EL (cell line): ENCODE data around the gene N4BP2L2.

Source experiments
- DNase-seq: peaks from one replicate; pipeline ENCODE4 v3.0.0-alpha.2; 2016

The N4BP2L2 gene

DNA sequence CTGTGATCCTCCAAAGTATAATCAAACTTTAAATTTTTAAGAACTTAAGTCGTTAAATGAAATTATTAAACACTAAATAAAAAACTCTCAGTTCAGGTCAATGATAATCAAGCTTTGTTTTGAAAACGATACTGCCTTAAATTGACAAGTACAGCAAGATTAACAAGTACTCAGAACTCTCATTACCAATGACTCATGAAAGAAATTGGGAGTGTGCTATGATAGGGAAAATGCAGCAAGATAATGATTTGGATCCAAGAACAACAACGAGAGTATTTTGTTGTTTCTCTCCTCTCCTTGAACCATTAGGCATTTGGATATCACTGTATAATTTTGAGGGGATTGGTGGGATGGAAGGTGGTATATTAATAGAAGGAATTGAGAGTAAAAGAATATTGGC, 10.2 kb downstream of the N4BP2L2 start:
- no peak for DNase-seq

DNA sequence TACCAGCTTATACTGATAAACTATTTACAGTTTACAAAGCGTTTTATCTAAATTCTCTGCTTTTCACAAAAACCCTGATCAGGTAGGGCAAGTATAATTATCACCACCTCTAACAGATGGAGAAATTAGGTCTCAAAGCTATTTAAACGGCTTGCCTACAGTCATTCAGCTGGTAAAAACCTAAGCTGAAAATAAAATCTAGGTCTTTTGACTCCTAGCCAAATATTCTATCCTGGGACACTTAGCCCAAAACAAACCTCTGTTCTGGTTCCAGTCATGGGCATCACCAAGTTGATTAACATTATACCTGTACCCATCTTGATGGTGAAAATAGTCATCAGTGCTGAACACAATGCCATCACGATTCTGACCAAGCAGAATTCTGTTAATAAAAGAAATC, 11.4 kb downstream of the N4BP2L2 start:
- no peak for DNase-seq

DNA sequence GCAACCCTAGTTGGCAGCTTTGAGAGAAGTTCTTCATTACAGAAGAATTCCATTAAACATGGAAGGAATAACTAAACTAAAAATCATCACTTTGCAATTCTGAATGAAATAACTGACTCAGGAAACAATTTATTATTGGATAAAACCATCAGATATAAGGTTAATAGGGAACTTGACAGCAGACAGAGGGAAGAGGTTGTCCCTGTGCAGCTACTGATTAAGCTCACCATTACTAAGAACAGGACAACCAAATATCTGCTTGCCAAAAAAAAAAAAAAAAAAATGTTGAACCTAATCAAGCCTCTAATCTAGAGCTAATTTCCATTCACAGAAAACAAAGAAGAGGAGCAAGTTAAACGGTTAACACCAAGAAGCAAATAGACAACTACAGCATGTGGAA, 12.8 kb downstream of the N4BP2L2 start:
- DNase-seq: no peak

DNA sequence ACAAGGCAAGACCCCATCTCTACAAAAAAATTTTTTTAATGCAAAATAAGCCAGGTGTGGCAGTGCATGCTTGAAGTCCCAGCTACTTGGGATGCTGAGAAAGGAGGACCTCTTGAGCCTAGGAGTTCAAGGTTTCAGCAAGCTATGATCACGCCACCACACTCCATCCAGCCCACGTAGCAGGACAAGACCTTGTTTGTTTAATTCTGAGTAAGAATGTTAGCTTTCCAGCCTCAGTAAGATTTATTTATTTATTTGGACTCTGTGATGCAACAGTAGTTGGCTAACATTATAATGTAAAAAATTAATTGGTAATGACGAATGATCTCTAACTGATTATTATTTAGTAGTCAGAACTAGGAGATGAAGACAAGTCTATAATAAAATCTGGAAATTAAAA, 23.3 kb downstream of the N4BP2L2 start:
- DNase-seq: no peak

DNA sequence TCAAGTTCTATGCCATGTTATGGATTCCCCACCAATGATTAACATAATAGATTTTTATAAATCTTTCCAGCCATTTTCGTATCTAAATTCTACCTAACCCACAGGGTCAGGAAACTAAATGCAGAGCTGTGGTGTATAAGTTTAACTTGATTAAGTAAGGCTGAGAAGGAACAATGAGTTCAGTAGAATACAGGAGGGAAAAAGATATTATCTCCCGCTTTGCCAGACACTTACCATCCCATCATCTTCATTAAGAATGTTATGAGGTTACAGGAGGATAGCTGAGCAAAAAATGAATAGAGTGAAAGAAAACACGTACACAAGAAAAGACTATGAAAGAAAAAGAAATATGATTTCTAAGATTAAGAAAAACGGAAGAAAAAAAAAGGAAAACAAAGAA, 27.1 kb downstream of the N4BP2L2 start:
- no peak for DNase-seq

DNA sequence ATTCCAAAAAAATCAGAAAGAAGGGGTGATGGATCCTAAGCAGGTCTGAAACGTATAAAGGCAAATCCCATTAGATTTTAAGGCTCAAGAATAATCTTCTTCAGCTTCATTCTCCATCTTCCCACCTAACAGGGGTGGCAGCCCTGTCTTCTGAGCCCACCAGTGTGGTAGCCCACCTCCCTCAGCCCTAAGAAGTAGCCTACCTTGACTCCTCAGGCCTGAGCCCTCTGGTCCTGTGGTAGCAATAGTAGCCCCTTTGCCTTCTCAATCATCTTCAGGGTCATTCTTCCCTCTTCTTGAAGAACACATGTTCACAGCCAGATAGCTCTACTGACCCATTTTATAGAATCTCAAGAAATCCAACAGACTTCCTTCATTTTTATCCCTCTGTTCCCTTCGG, 33.7 kb downstream of the N4BP2L2 start:
- no peak for DNase-seq

DNA sequence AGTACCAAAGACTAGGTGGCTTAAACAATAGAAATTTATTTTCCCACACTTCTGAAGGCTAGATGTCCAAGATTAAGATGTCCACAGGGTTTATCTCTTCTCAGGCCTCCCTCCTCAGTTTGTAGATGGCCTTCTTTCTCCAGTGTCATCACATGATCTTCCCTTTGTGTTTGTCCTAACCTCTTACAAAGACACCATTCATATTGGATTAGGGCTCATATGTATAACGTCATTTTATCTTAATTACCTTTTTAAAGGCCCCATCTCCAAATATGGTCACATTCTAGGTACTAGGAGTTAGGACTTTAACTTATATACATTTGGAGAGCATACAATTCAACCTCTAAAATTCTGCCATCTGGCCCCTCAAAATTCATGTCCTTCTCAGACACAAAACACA, 34.3 kb downstream of the N4BP2L2 start:
- DNase-seq: no peak

DNA sequence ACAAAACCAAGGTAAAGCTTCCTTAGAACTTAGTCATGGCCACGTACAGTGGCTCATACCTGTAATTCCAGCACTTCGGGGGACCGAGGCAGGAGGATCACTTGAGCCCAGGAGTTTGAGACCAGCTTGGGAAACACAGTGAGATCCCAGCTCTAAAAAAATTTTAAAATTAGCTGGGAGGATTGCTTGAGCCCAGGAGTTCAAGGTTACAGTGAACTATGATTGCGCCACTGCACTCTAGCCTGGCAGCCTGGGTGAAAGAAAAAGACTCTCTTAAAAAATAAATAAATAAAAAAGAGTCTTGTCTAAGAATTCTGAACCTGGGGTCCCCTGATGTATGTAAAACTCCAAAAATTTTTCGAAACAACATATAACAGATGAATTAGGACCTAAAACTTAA, 34.9 kb downstream of the N4BP2L2 start:
- no peak for DNase-seq

DNA sequence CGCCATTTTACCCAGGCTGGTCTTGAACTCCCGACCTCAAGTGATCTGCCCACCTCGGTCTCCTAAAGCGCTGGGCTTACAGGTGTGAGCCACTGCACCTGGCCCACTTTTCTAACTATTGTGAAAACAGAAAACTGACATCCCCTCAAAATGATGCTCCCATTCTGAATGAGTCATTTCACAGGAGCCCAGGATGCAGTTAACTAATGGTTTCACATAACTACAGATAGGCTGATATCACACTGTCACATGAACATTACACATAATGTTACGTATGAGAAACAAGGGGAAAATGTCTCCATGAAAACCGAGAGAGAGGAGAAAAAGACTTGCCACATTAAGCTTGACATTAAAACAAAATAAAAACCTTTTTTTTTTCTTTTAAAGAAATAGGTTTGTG, 37.5 kb downstream of the N4BP2L2 start:
- DNase-seq: no peak

DNA sequence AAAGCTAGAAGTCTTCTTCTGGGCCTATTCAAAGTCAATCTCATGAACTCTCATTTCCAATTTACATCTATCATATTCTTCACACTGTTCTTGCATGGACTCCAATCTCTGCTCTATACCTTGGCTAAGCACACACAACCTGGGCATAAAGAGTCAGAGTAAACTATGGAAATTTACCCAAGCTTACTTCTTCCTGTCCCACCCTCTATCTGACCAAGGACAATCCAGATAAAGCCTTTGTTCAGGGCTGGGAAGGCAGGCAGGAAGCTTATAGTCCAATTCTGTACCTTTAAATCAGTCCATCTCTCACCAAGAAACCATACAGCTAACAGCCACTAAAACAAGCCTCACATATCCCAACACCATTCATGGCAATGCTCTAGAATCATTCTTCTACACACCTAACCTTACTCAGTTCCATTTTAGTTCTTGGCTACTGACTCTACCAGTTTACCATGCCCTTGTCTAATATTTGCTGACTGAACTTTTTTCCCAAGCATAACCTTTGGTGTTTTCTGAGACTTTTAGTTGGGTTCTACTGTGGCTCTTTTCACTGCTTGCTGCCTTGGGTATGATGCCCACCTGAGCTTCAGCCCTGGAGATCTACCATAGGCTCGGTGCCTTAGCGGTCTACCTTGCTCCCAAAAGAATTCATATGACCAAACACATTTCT, 38.9 kb downstream of the N4BP2L2 start:
- no peak for DNase-seq

DNA sequence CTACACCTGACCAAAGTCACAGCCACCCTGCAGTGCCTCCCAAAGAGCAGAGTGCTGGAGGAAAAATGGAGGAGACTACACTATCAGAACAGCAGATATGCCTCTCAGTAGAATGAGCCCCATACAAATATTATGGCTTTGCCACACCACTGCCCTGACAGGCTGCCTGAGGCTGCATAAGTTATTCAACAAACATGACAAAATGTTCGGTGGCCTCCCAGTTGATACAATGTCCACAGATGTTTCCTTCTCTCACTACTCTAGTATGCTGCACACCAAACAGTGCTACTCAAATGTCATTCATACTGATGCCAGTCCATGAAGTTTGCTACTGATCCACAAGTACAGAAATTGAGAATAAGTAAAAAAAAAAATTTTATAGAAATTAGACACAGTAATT, 41.0 kb downstream of the N4BP2L2 start:
- DNase-seq: no peak

DNA sequence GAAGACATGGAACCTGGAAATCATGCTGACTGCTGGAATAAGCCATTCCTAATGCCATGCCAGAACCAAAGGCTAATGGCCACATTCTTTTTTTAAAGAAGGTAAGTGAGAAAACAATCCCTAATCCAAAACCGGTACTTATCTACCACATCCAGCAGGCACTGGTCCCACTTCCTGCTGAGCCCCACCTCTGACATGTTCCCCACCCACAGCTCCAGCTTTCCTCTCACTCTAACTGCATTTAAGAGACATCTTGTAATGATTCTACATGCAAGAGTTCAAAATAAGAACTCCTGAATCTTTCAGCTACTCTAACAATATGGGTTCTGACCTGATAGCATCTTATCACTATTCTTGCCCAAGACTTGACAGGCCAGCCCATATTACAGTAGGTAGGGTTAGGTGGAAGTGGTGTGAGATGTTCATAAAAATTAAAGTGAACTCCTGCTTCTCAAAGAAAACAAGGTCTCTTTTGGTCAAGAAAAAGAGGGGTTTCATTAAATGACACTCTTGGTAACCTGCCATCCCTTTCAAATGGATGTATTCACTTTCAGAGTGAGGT, 41.9 kb downstream of the N4BP2L2 start:
- DNase-seq: no peak

DNA sequence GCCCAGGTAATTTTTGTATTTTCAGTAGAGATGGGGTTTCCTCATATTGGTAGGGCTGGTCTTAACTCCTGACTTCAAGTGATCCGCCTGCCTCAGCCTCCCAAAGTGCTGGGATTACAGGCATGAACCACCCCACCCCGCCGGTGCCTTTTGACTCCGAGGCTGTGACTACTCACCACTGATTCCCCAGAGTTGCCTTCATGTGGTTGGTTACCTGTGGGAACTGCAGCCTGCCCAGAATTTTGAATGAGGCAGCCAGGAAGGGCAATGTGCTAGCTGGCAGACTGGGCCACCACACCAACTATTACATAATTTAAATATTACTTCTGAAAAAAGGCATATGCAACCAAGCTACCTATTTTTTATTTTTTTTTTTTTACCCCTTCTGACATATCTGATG, 42.8 kb downstream of the N4BP2L2 start:
- DNase-seq: no peak

DNA sequence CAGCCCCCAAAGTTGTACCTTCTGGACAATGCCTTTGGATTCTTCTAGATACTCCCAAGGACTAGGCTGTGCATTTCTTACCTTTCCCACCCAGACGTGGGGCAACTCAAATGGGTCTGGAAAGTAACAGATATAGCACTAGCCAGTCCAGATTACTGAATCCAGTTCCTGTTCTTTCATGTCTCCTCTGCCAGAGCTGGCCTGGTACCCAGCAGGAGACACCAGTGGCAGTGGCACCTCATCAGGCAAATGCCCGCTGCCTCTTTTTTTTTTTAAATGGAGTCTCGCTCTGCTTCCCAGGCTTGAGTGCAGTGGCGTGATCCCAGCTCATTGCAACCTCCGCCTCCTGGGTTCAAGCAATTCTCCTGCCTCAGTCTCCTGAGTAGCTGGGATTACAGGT, 43.2 kb downstream of the N4BP2L2 start:
- DNase-seq: no peak

DNA sequence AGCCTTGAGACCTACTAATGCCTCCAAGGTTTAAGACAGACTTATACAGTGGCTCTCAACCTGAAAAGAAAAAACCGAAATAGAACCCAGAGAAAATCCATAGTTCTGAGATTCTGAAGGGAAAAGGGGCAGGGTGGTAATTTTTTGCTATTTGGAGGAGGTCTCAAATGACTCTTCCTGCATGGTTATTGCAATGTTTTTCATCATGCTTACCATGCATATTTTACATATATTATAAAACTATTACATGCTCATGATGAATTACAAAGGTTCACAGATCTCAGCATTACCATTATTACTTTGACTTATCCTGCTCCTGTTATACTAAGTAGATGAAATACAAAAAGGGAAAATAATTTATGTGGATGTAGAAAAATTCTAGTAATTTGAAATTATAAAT, 47.6 kb downstream of the N4BP2L2 start:
- DNase-seq: no peak

DNA sequence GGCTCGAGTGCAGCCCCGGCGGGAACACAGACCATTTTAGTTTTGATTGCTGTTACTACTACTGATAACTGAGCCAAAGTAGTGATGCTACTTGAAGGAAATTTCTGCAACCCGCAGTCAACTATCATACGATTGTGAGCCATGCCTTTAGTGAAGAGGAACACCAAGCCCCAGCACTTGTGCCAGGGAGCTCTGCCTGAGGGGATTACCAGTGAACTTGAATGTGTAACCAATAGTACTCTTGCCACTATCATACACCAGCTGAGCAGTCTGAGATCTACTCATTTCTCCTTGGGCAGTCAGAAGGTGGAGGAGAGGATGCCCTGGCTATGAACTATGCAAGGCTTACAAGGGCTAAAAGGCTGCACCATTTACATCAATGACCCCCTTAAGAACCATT, 61.7 kb downstream of the N4BP2L2 start:
- DNase-seq: no peak

DNA sequence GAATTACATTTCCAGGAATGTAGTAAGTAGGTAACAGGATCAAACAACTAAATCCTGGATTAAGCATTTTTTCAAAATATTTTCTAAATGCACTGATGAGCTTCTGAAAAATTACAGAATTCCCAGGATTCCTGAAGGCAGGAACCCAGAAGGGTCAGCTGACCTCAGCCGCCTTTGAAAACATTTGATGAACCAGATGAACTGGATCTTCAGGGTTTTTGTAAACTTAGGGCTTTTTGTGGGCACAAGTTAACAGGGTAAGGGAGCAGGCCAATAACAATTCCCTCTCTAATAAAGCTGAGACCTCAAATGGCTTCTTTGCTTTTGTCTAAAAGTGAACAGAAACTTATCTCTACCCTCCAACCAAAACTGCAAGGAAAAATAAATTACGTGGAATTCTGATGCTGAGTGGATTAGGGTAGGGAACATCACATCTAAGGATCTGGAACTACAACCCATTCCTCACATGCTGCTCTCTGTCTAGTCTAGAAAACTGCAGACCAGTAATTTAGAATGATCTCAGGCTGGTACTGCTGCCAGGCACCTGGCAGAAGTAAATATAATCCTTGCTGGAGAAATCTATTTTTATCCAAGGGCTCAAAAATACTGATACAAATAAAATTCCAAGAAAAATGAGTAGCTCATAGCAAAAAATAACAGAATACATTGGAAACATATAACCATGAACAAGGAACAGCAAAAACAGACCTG, 62.4 kb downstream of the N4BP2L2 start:
- DNase-seq: no peak

DNA sequence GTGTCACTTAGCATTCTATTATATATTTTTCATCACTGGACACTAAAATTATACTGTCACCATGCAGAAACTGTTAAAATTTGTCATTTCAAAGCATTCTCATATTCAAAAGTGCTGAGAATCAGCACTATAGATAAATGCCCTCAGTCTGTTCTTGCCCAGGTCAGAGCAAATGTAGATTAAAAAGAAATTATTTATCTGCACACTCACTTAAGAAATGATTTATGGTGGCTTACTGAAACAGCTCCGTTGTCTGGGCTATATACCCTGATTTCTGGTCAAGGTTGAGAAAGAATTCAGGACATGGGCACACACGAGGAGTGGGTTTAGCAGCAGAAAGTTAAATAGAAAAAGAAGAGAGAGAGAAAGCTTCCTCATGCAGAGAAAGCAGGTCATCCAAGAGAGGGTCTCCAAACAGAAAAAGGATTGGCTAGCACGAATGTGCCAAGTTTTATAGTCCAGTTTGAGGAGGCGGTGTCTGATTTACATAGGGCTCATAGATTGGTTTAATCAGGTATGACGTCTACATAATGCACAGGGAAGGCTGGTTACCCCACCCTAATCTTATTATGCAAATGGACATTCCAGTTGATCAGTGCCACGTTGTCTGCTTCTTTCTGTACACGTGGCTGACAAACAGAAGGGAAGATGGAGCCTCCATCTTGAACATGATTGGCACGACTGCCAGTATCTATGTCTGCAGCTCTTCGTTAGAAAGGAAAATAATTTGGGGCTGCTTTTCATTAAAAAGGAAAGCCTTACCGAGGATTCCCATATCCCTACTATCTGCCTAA, 63.4 kb downstream of the N4BP2L2 start:
- DNase-seq: no peak

DNA sequence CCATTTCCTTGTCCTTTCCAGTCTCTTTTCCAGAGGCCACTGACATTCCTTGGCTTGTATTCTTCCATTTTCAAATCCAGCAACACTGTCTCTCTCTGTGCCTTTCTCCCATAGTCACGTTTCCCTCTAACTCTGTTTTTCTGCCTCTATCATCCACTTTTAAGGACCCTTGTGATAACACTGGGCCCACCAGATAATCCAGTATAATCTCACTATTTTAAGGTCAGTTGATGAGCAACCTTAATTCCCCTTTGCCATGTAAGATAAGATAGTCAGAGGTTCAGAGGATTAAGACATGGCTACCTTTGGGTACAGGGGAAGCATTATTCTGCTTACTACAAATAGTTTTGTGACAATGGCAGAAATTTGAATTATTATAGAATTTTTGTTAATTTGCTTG, 64.9 kb downstream of the N4BP2L2 start:
- DNase-seq: no peak

DNA sequence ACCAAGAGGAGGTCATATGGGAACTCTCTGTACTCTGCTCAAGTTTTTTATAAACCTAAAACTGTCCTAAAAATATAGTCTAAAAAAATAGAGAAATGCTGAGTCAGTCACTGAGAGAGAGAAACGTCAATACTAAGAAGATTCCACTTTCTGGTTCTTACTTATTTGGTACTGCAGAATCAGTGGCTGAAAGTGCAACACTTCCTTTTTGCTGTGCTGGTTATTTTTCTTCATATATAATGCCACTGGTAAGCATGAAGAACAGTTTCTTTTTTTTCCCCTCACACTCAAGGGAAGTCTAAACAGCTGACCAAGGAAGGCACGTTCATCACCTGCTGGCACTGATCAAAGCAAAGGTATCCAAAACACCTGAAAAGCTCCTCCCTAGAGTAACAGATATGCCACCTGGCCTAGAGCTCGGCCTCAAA, 66.4 kb downstream of the N4BP2L2 start:
- DNase-seq: no peak

DNA sequence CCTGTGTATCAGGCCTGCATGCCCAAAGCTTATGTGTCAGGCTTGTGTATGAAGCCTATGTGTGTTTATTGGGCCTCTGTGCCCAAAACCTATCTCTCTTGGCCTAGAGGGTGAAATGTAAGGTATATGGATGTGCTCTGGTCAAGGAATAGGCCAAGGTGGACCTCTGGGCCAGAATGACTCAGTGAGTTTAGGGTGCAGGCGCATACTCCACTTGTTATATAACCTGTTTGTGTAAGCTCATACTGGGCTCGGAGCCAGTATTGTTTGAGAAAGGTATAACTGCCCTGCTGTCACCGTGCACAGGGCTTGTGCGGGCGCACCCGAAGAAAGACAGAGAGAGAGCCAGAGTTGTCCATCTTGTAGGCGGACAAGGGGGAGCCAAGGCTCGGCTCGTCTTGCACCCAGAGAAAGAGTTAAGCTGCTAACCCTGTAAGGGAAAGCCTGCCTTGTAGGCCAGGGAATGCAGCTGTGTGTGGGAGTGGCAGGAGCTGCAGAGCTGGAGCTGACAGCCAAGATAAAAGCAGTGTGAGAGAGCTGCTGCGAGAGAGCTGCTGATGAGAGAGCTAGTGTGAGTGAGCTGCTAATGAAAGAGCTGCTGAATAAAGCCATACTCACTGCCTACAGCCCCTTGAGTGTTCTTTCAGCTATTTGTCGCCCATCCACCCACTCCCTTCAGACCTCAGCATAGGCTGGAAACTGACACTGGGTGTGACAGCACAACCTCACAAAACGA, 67.2 kb downstream of the N4BP2L2 start:
- no peak for DNase-seq

DNA sequence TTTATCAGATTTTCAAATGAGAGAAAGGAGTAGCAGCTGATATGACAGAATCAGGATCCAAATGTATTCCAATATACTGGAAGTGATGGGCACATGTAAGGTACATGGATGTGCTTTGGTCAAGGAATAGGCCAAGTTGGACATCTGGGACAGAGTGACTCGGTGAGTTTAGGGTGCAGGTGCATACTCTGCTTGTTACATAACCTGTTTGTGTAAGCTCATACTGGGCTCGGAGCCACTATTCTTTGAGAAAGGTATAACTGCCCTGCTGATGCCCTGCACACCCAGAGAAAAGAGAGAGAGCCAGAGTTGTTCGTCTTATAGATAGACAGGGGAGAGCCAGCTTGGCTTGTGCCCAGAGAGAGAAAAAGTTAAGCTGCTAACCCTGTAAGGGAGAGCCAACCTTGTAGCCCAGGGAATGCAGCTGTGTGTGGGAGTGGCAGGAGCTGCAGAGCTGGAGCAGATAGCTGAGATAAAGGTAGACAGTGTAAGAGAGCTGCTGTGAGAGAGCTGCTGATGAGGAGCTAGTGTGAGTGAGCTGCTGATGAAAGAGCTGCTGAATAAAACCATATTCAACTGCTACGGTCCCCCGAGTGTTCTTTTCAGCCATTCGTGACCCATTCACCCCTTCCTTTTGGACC, 70.0 kb downstream of the N4BP2L2 start:
- no peak for DNase-seq

DNA sequence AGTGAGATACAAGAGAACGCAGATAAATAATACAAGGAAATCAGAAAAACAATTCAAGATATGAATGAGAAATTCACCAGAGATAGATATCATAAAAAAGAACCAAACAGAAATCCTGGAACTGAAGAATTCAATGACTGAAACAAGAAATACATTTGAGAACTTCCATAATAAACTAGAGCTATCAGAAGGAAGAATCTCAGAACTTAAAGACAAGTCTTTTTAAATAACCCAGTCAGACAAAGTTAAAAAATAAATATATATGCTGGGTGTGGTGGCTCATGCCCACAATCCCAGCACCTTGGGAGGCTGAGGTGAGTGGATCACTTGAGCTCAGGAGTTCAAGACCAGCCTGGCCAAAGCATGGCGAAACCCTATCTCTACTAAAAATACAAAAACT, 82.0 kb downstream of the N4BP2L2 start:
- DNase-seq: no peak
